RWPE1 (cell line): ENCODE data around the gene ATP8A2.

Experiments used
- CTCF ChIA-PET: fragments of 350-600 bp; sonication (Branson Sonifier 250); formaldehyde crosslinking; extraction: SDS; loops from one replicate; lab custom pipeline; 2021; lab: Yijun Ruan, JAX
- POLR2A ChIA-PET: fragments of 400-600 bp; formaldehyde crosslinking; extraction: SDS; loops from one replicate; lab custom pipeline; 2020; ENCODE audit warnings: antibody characterized with exemption; ENCODE audit not compliant: low non-redundant PET; lab: Yijun Ruan, JAX
- DNase-seq: peaks from one replicate; pipeline ENCODE4 v3.0.0; 2012; ENCODE audit warnings: low spot score
- H3K27ac ChIP-seq: fragments of 450-650 bp; 2 replicates; pipeline ENCODE4 v1.5.1; 2017
- TF ChIP-seq, protein P1 (sequence below): fragments of 450-650 bp; conservative IDR thresholded peaks from 2 replicates; pipeline ENCODE4 v1.5.1; 2017; ENCODE audit warnings: low read depth, mild to moderate bottlenecking

Gene ATP8A2

DNA sequence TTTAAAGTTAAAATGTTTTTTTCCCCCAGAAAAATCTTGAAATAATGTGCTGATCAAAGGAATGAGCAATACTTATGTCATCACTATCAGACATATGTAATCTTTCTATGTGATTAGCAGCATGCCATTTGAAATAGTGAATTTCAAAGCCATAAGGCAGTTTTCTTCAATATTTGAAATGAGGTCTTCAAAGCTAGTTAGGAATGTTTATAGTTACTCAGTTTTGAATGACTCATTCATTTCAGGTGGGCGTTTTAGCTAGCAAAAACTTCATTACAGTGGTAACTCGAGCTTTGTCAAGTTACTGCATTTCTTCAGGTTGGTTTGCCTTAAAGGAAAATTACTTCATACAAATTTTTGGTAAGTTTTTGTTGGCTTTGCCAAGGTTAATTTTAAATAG is 102.1 kb downstream of the ATP8A2 start:
- TF ChIP-seq, protein P1, sequence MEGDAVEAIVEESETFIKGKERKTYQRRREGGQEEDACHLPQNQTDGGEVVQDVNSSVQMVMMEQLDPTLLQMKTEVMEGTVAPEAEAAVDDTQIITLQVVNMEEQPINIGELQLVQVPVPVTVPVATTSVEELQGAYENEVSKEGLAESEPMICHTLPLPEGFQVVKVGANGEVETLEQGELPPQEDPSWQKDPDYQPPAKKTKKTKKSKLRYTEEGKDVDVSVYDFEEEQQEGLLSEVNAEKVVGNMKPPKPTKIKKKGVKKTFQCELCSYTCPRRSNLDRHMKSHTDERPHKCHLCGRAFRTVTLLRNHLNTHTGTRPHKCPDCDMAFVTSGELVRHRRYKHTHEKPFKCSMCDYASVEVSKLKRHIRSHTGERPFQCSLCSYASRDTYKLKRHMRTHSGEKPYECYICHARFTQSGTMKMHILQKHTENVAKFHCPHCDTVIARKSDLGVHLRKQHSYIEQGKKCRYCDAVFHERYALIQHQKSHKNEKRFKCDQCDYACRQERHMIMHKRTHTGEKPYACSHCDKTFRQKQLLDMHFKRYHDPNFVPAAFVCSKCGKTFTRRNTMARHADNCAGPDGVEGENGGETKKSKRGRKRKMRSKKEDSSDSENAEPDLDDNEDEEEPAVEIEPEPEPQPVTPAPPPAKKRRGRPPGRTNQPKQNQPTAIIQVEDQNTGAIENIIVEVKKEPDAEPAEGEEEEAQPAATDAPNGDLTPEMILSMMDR, result no peak
- H3K27ac ChIP-seq, result no peak overlapping the region
- ChIA-PET CTCF (no interaction called here), POLR2A (no interaction called here)
- DNase-seq, result no peak

DNA sequence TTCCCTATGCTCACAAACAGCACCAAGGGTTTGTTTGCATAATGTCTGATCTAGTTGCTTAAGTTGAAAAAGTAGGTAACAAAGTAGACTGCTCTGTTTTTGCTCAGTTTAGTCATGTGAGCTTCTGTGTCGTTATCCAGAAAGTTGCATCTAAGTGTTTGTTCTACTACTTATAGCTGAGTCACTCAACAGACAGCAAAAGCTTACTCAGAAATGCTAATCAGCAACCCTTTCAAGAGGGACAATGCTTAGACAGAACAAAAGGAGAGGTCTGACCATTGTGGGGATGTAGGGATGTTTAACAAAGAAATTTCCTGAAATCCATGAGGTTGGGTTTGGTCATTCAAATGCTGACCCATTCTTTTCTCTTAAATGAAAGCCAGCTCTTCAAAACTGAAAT is 106.4 kb downstream of the ATP8A2 start:
- TF ChIP-seq, protein P1, result no peak
- POLR2A ChIA-PET, result no interaction called here
- no peak for DNase-seq
- CTCF ChIA-PET, result interaction anchor here (0.7 kb wide), 1 partner anchor 1884 kb away, joined by 3 read pairs; no protein-coding TSS in a partner anchor
- no peak overlapping the region for H3K27ac ChIP-seq

DNA sequence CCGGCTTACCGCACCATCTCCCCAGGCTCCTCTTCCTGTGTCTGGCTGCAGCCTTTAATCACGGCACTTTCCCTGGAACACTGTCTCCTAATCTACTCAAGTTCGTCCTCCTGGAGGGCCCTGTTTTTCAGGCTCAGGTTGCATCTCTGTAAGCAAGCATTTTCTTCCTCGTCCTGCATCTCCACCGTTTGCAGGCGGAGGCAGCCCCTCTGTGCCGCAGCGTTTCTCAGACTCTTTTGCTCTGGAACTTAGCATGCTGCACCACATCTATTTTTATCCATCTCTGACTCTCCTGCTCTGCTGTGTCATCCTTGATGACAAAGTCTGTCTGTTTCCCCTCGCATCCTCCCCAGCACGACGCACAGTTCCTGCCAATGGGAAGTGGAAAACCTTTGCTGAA is 117.5 kb downstream of the ATP8A2 start:
- ChIA-PET CTCF (no interaction called here), POLR2A (no interaction called here)
- H3K27ac ChIP-seq, result no peak overlapping the region
- TF ChIP-seq, protein P1, result no peak
- DNase-seq, result no peak

DNA sequence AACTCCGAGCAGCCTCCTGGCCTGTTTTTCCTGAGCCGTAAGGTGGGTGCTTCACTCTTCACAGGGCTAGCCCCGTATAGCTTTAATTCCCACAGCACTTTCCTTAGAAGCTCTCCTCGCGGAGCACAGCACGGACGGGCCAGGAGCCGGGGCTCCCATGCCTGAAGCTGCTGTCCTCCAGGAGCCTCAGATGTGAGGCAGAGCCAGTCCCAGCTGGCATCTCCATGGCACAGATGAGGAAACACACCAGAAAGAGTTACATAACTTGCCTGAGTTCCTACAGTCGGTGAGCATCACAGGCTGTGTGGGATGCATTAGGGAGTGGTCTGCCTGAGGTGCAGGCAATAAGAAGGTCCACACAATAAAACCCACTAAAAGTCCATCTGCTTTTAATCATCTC is 118.5 kb downstream of the ATP8A2 start:
- ChIA-PET POLR2A (no interaction called here), CTCF (no interaction called here)
- DNase-seq, result no peak
- no peak overlapping the region for H3K27ac ChIP-seq
- TF ChIP-seq, protein P1, result no peak

DNA sequence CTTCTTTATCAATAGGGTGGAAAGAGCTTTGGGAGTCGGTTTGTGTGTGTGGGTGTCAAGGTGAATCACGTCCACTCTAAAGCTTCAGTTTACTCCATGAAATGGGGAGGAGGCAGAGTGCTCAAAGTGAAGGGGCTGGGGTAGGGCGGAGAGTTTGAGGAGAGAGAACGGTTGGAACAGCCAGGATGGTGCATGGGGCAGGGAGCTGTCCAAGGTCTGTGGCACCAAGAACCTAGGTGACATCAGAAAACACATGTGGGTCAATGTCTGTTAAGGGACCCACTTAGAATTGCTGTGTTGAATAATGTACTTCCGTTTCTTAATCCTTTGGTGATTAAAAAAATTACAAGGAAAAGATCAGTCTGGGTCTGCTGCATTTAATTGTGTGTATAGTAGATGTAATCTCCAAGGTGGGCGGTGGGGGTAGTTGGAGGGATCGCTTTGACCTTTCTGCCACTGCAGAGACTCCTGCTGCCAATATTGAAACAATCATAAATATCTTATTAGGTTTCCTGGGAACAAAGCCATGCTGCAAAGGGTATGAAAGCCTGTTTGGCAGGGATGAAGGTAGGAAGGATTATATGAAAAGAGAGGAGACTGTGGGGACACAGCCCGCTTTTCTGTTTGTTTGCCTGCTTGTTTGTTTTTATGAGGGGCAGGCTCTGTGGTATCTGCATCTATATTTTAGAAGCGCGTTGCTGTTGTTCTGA is 122.3 kb downstream of the ATP8A2 start:
- CTCF ChIA-PET, result no interaction called here
- POLR2A ChIA-PET, result no interaction called here

DNA sequence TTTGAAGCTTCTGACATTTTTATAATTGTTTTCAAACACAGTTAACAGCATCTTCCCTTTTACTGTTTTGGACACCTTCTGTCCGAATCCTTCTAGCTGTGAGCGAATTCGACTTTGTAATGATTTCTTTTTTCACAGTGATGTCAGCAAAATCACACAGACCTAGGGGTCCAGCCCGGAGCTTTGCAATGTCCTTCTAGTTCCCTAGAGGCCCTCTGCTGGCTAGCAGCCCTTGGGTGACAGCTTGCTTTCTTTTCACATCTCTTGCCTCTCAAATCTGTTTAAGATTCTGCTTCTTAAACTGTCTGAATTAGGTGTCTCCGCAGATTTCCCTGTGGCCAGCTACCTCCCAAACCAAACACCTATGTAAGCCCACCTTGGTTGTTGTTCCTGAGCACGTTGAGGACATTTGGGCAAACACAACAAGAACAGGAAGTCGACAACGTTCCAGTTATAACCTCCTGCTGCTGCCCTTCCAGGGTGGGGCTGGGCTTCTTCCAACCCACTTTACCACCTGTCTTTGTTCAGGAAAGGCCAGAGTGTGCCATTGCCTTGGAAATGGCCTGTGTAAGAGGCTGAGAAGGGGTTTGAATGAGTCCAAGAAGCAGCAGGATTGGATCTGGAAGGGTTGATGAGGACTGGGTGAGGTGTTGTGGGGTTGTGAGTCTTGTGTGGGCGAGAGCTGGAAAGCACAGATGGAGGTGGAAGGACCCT is 123.1 kb downstream of the ATP8A2 start:
- H3K27ac ChIP-seq, result no peak overlapping the region
- TF ChIP-seq, protein P1, result no peak
- CTCF ChIA-PET, result no interaction called here
- POLR2A ChIA-PET, result no interaction called here
- no peak for DNase-seq

More for the DNA sequence above, 122.3 kb downstream of the ATP8A2 start:
- no peak for DNase-seq
- no peak overlapping the region for H3K27ac ChIP-seq
- TF ChIP-seq, protein P1, result no peak
